MCF 10A (cell line): ENCODE results near the gene ACER3. TPM values are rescaled to one million over a fixed set of nuclear protein-coding genes. Genes with fewer than 3 reads are reported as not detected.

Experiments
- BruUV-seq: library from RNA; stranded (reverse); fragments of 400-500 nt; replicated peaks from 2 replicates; lab custom pipeline; 2021; lab: Mats Ljungman, UMichigan
- CTCF ChIA-PET: fragments of 300-600 bp; sonication (Branson Sonifier 250); formaldehyde crosslinking; extraction: SDS; loops from one replicate; lab custom pipeline; 2021; ENCODE audit warnings: antibody characterized with exemption, inconsistent platforms; lab: Yijun Ruan, JAX
- POLR2A ChIA-PET: fragments of 300-600, 350-650 bp; sonication (Branson Sonifier 250); formaldehyde crosslinking; extraction: SDS; loops from one replicate; lab custom pipeline; 2020; ENCODE audit warnings: antibody characterized with exemption, inconsistent platforms; lab: Yijun Ruan, JAX
- DNase-seq: peaks from one replicate; pipeline ENCODE4 v3.0.0-alpha.2; 2018; ENCODE audit not compliant: unreplicated experiment
- H3K27ac Mint-ChIP-seq: one replicate; pipeline ENCODE4 v1.8.0; 2022; ENCODE audit warnings: mild to moderate bottlenecking, low read depth, mixed read lengths; ENCODE audit not compliant: unreplicated experiment
- H3K27me3 Mint-ChIP-seq: one replicate; pipeline ENCODE4 v1.8.0; 2022; ENCODE audit warnings: mixed read lengths; ENCODE audit not compliant: insufficient read depth, unreplicated experiment
- H3K36me3 Mint-ChIP-seq: one replicate; pipeline ENCODE4 v1.8.0; 2022; ENCODE audit warnings: mild to moderate bottlenecking, moderate library complexity, mixed read lengths; ENCODE audit not compliant: insufficient read depth, unreplicated experiment
- H3K4me1 Mint-ChIP-seq: one replicate; pipeline ENCODE4 v1.8.0; 2022; ENCODE audit warnings: mixed read lengths; ENCODE audit not compliant: insufficient read depth, unreplicated experiment
- H3K4me3 Mint-ChIP-seq: one replicate; pipeline ENCODE4 v1.8.0; 2022; ENCODE audit warnings: mild to moderate bottlenecking, moderate library complexity, mixed read lengths; ENCODE audit not compliant: unreplicated experiment
- H3K9me3 Mint-ChIP-seq: one replicate; pipeline ENCODE4 v1.8.0; 2022; ENCODE audit warnings: mixed read lengths; ENCODE audit not compliant: unreplicated experiment
- CTCF ChIP-seq: fragments of 200-600 bp; IDR thresholded peaks from one replicate; pipeline ENCODE4 v1.8.0; 2022; ENCODE audit warnings: antibody characterized with exemption, mild to moderate bottlenecking; ENCODE audit not compliant: unreplicated experiment
- intact Hi-C: fragments of 100-400 bp; cut with micrococcal nuclease; formaldehyde crosslinking; loops from 2 replicates; pipeline ENCODE4 v1.14.1; 2022
- total RNA-seq: library from RNA; stranded (reverse); gene quantifications from 2 replicates; pipeline ENCODE4 v1.2.3, GENCODE V29; 2022

Gene ACER3
- total RNA-seq, 1 experiment from 2014 or later = 12.7 TPM

- intact Hi-C loops = loop anchor here (1.0 kb wide), 1 partner anchor 25 kb away; no protein-coding TSS in a partner anchor
- H3K36me3 Mint-ChIP-seq = peaks cover 2% of the 10 kb centered on the region
- H3K4me3 Mint-ChIP-seq = peak overlapping the region; percentile 68
- no peak for TF ChIP-seq CTCF
- H3K4me1 Mint-ChIP-seq = no peaks in the 10 kb centered on the region
- no peaks in the 10 kb centered on the region for H3K27me3 Mint-ChIP-seq
- no peaks in the 10 kb centered on the region for H3K9me3 Mint-ChIP-seq
- ChIA-PET CTCF (interaction anchor here (0.6 to 4.9 kb wide), 4 partner anchors 12 to 52 kb away, joined by 3 to 37 read pairs (median 7); no protein-coding TSS in a partner anchor), POLR2A (interaction anchor here (0.7 kb wide), 1 partner anchor 29 kb away, joined by 3 read pairs; no protein-coding TSS in a partner anchor)
- BruUV-seq = no TSS peak
- no peak overlapping the region for H3K27ac Mint-ChIP-seq
- no peak for DNase-seq
These were observed 205.1 kb downstream of the ACER3 start for GRCh38 chr11:77065878-77066228.

- no peak within 1 kb of the TSS for H3K27ac Mint-ChIP-seq
- ChIA-PET CTCF (interaction anchor here (0.6 to 4.9 kb wide), 6 partner anchors 13 to 39 kb away, joined by 3 to 37 read pairs (median 4); no protein-coding TSS in a partner anchor), POLR2A (no interaction called here)
- peak within 1 kb of the TSS; percentile 68 for H3K4me3 Mint-ChIP-seq
- no peaks in the 10 kb centered on the region for H3K27me3 Mint-ChIP-seq
- DNase-seq = peak; percentile 82
- no TSS peak for BruUV-seq
- intact Hi-C loops = loop anchor here (1.0 kb wide), 1 partner anchor 25 kb away; no protein-coding TSS in a partner anchor
- TF ChIP-seq CTCF = no peak
- no peaks in the 10 kb centered on the region for H3K9me3 Mint-ChIP-seq
- peaks cover 5% of the 10 kb centered on the region for H3K36me3 Mint-ChIP-seq
- H3K4me1 Mint-ChIP-seq = no peaks in the 10 kb centered on the region
These were observed 205.7 kb downstream of the ACER3 start, which contains the start of gene CAPN5 for GRCh38 chr11:77066229-77067042. Gene CAPN5, plus strand, starts transcription at chr11:77066971. Its CDS starts 17,916 bp downstream, at chr11:77084887.

GRCh38 chr11:77067861-77068443 lies 207.2 kb downstream of the ACER3 start:
- Mint-ChIP-seq H3K9me3 (no peaks in the 10 kb centered on the region), H3K4me3 (peak overlapping the region; percentile 68), H3K36me3 (peaks cover 5% of the 10 kb centered on the region), H3K4me1 (no peaks in the 10 kb centered on the region), H3K27me3 (no peaks in the 10 kb centered on the region), H3K27ac (no peak overlapping the region)
- DNase-seq = no peak
- intact Hi-C loops = no loop called here
- POLR2A ChIA-PET = no interaction called here
- CTCF ChIA-PET = no interaction called here
- no TSS peak for BruUV-seq
- TF ChIP-seq CTCF = no peak
